HL-60/S4 (cell line): ENCODE data around the gene SLC44A1.

Experiments used
- in situ Hi-C: fragments of 300-500 bp; cut with MboI; formaldehyde crosslinking; loops from 2 replicates; pipeline ENCODE4 v1.14.3; 2022; ENCODE audit warnings: low sequenced_read_pairs

The SLC44A1 gene

GRCh38 chr9:105331755-105332154 is 87.3 kb downstream of the SLC44A1 start:
- in situ Hi-C loops: no loop called here

- in situ Hi-C loops: no loop called here
Measured at GRCh38 chr9:105332471-105332870, 88.0 kb downstream of the SLC44A1 start.

- in situ Hi-C loops: no loop called here
Measured at GRCh38 chr9:105333076-105333475, 88.6 kb downstream of the SLC44A1 start.

- in situ Hi-C loops: no loop called here
Measured at GRCh38 chr9:105333811-105334210, 89.4 kb downstream of the SLC44A1 start.

- in situ Hi-C loops: no loop called here
Measured at GRCh38 chr9:105338308-105338707, 93.9 kb downstream of the SLC44A1 start.

- in situ Hi-C loops: no loop called here
Measured at GRCh38 chr9:105339849-105340248, 95.4 kb downstream of the SLC44A1 start.

GRCh38 chr9:105341434-105342146 is 97.1 kb downstream of the SLC44A1 start:
- in situ Hi-C loops: no loop called here

GRCh38 chr9:105342147-105342505 is 97.7 kb downstream of the SLC44A1 start:
- in situ Hi-C loops: no loop called here

- in situ Hi-C loops: no loop called here
Measured at GRCh38 chr9:105344283-105344682, 99.8 kb downstream of the SLC44A1 start.

- in situ Hi-C loops: no loop called here
Measured at GRCh38 chr9:105345626-105346025, 101.2 kb downstream of the SLC44A1 start.

- in situ Hi-C loops: no loop called here
Measured at GRCh38 chr9:105346273-105346672, 101.8 kb downstream of the SLC44A1 start.

GRCh38 chr9:105354448-105354847 is 110.0 kb downstream of the SLC44A1 start:
- in situ Hi-C loops: loop anchor here (25.0 kb wide), 1 partner anchor 108 kb away; no protein-coding TSS in a partner anchor

- in situ Hi-C loops: loop anchor here (25.0 kb wide), 1 partner anchor 107 kb away; no protein-coding TSS in a partner anchor
Measured at GRCh38 chr9:105355781-105356180, 111.3 kb downstream of the SLC44A1 start.

- in situ Hi-C loops: loop anchor here (25.0 kb wide), 1 partner anchor 104 kb away; no protein-coding TSS in a partner anchor
Measured at GRCh38 chr9:105357937-105358336, 113.5 kb downstream of the SLC44A1 start.

- in situ Hi-C loops: loop anchor here (25.0 kb wide), 1 partner anchor 102 kb away; no protein-coding TSS in a partner anchor
Measured at GRCh38 chr9:105359892-105360291, 115.4 kb downstream of the SLC44A1 start.

GRCh38 chr9:105360344-105360743 is 115.9 kb downstream of the SLC44A1 start:
- in situ Hi-C loops: loop anchor here (25.0 kb wide), 1 partner anchor 102 kb away; no protein-coding TSS in a partner anchor

- in situ Hi-C loops: loop anchor here (25.0 kb wide), 1 partner anchor 100 kb away; no protein-coding TSS in a partner anchor
Measured at GRCh38 chr9:105361873-105362272, 117.4 kb downstream of the SLC44A1 start.

- in situ Hi-C loops: loop anchor here (25.0 kb wide), 1 partner anchor 100 kb away; no protein-coding TSS in a partner anchor
Measured at GRCh38 chr9:105362470-105362869, 118.0 kb downstream of the SLC44A1 start.

- in situ Hi-C loops: loop anchor here (25.0 kb wide), 1 partner anchor 98 kb away; no protein-coding TSS in a partner anchor
Measured at GRCh38 chr9:105363837-105364236, 119.4 kb downstream of the SLC44A1 start.

- in situ Hi-C loops: loop anchor here (25.0 kb wide), 1 partner anchor 92 kb away; no protein-coding TSS in a partner anchor
Measured at GRCh38 chr9:105369911-105370310, 125.5 kb downstream of the SLC44A1 start.

GRCh38 chr9:105373723-105374122 is 129.3 kb downstream of the SLC44A1 start:
- in situ Hi-C loops: loop anchor here (25.0 kb wide), 1 partner anchor 89 kb away; no protein-coding TSS in a partner anchor

- in situ Hi-C loops: no loop called here
Measured at GRCh38 chr9:105375323-105375722, 130.9 kb downstream of the SLC44A1 start.
